HK-2 (cell line): Measurements from ENCODE around the gene RAB40C.
A peak's percentile ranks its signal among the peaks of the same experiment; 100 is the strongest.

ENCODE experiments used
- DNase-seq: peaks from one replicate; pipeline ENCODE4 v3.0.0-alpha.2; 2018; ENCODE audit not compliant: unreplicated experiment

Gene RAB40C

GRCh38 chr16:631808-632358 is 42.0 kb downstream of the RAB40C start:
- no peak for DNase-seq

GRCh38 chr16:632486-633335 is 42.8 kb downstream of the RAB40C start:
- no peak for DNase-seq

- no peak for DNase-seq
Observed at GRCh38 chr16:633336-634050, 43.6 kb downstream of the RAB40C start.

- DNase-seq = no peak
Observed at GRCh38 chr16:634051-634670, 44.3 kb downstream of the RAB40C start.

- no peak for DNase-seq
Observed at GRCh38 chr16:634996-635395, 45.1 kb downstream of the RAB40C start.

- DNase-seq = no peak
Observed at GRCh38 chr16:635573-636205, 45.8 kb downstream of the RAB40C start.

- peak; percentile 87 for DNase-seq
Observed at GRCh38 chr16:636206-637080, 46.6 kb downstream of the RAB40C start, which contains the start of gene METTL26. TSS of gene METTL26 (minus strand) at chr16:636305. CDS start at chr16:636290, 15 bp downstream.

GRCh38 chr16:637081-638018 is 47.5 kb downstream of the RAB40C start:
- peak; percentile 89 for DNase-seq

- no peak for DNase-seq
Observed at GRCh38 chr16:638034-638543, 48.2 kb downstream of the RAB40C start.

GRCh38 chr16:638836-639235 is 49.0 kb downstream of the RAB40C start:
- DNase-seq = no peak

GRCh38 chr16:640614-641013 is 50.7 kb downstream of the RAB40C start:
- DNase-seq = no peak

- DNase-seq = peak; percentile 80
Observed at GRCh38 chr16:641326-642188, 51.7 kb downstream of the RAB40C start, which contains the start of gene MCRIP2. TSS of gene MCRIP2 (plus strand) at chr16:641828. CDS start at chr16:641992, 164 bp downstream.

- DNase-seq = peak; percentile 54
Observed at GRCh38 chr16:642189-643049, 52.6 kb downstream of the RAB40C start.

- no peak for DNase-seq
Observed at GRCh38 chr16:643050-643368, 53.1 kb downstream of the RAB40C start.

- DNase-seq = no peak
Observed at GRCh38 chr16:644556-644955, 54.7 kb downstream of the RAB40C start.

GRCh38 chr16:645852-646678 is 56.2 kb downstream of the RAB40C start:
- DNase-seq = no peak
